GM12892 (cell line): Measurements from ENCODE around the gene NDRG3.
A peak's percentile ranks its signal among the peaks of the same experiment; 100 is the strongest.
"Not testable (repeated sequence)": the region's sequence is repeated elsewhere in the genome, so short reads cannot be mapped to it uniquely, and the experiment has no call there.

Experiments used
- DNase-seq: peaks from one replicate; pipeline ENCODE4 v3.0.0; 2011; ENCODE audit not compliant: insufficient read length
- FAIRE-seq: peaks from 2 replicates; lab custom pipeline; 2011; peaks lifted over from hg19 to GRCh38; lab: Jason Lieb, UNC
- POLR2A ChIP-seq: IDR thresholded peaks from 2 replicates; pipeline ENCODE4 v1.6.1; 2011; ENCODE audit warnings: low read depth, low read length, control low read depth
- POLR2AphosphoS5 ChIP-seq: IDR thresholded peaks from 2 replicates; pipeline ENCODE4 v1.6.1; 2011; ENCODE audit warnings: low read depth, low read length, control low read depth
- TAF1 ChIP-seq: IDR thresholded peaks from 2 replicates; pipeline ENCODE4 v1.6.1; 2011; ENCODE audit warnings: low read depth, mild to moderate bottlenecking, control low read depth, low read length, borderline replicate concordance

NDRG3 gene

GRCh38 chr20:36684747-36685146, 61.1 kb downstream of the NDRG3 start:
- FAIRE-seq: no peak
- TF ChIP-seq POLR2AphosphoS5 (no peak), POLR2A (no peak), TAF1 (no peak)

GRCh38 chr20:36682311-36682710, 63.6 kb downstream of the NDRG3 start:
- no peak for FAIRE-seq
- DNase-seq: no peak
- no peak for TF ChIP-seq POLR2A
- TF ChIP-seq TAF1: no peak
- TF ChIP-seq POLR2AphosphoS5: no peak

More at GRCh38 chr20:36684747-36685146, 61.1 kb downstream of the NDRG3 start:
- DNase-seq: no peak

- FAIRE-seq (no peak), DNase-seq (no peak)
- TF ChIP-seq TAF1 (no peak), POLR2AphosphoS5 (no peak), POLR2A (no peak)
Measured at GRCh38 chr20:36677422-36677771, 68.5 kb downstream of the NDRG3 start.

GRCh38 chr20:36676701-36677421, 69.0 kb downstream of the NDRG3 start:
- DNase-seq (no peak), FAIRE-seq (no peak)
- TF ChIP-seq POLR2AphosphoS5 (no peak), TAF1 (no peak), POLR2A (no peak)

- DNase-seq, FAIRE-seq: not testable (repeated sequence)
Measured at GRCh38 chr20:36675545-36675944, 70.3 kb downstream of the NDRG3 start.

- DNase-seq (no peak), FAIRE-seq (no peak)
- TF ChIP-seq POLR2A (no peak), POLR2AphosphoS5 (no peak), TAF1 (no peak)
Measured at GRCh38 chr20:36672991-36673390, 72.9 kb downstream of the NDRG3 start.

- TF ChIP-seq POLR2A: no peak
- no peak for TF ChIP-seq TAF1
- TF ChIP-seq POLR2AphosphoS5: no peak
- no peak for DNase-seq
- FAIRE-seq: no peak
Measured at GRCh38 chr20:36670665-36671357, 75.1 kb downstream of the NDRG3 start.

- no peak for TF ChIP-seq TAF1
- TF ChIP-seq POLR2AphosphoS5: no peak
- FAIRE-seq: peak; percentile 69
- DNase-seq: no peak
Measured at GRCh38 chr20:36666181-36666740, 79.6 kb downstream of the NDRG3 start.

- FAIRE-seq: no peak
- TF ChIP-seq POLR2A (no peak), TAF1 (no peak), POLR2AphosphoS5 (no peak)
- no peak for DNase-seq
Measured at GRCh38 chr20:36663031-36663430, 82.9 kb downstream of the NDRG3 start.

- no peak for FAIRE-seq
Measured at GRCh38 chr20:36658300-36658699, 87.6 kb downstream of the NDRG3 start.

GRCh38 chr20:36656733-36657132, 89.2 kb downstream of the NDRG3 start:
- TF ChIP-seq POLR2A: no peak
- no peak for TF ChIP-seq POLR2AphosphoS5
- no peak for TF ChIP-seq TAF1
- DNase-seq (no peak), FAIRE-seq (no peak)

More at GRCh38 chr20:36658300-36658699, 87.6 kb downstream of the NDRG3 start:
- DNase-seq: no peak
- no peak for TF ChIP-seq TAF1
- TF ChIP-seq POLR2AphosphoS5: no peak
- TF ChIP-seq POLR2A: no peak

GRCh38 chr20:36655004-36655403, 90.9 kb downstream of the NDRG3 start:
- DNase-seq (no peak), FAIRE-seq (no peak)
- TF ChIP-seq POLR2A (no peak), POLR2AphosphoS5 (no peak), TAF1 (no peak)

- no peak for DNase-seq
- FAIRE-seq: no peak
- TF ChIP-seq POLR2AphosphoS5 (no peak), TAF1 (no peak), POLR2A (no peak)
Measured at GRCh38 chr20:36654506-36654905, 91.4 kb downstream of the NDRG3 start.
